ENCODE measurements around the gene ZCCHC13.
A peak's percentile ranks its signal among the peaks of the same experiment; 100 is the strongest.
"Not testable (repeated sequence)": the region's sequence is repeated elsewhere in the genome, so short reads cannot be mapped to it uniquely, and the experiment has no call there.

The ZCCHC13 gene

DNA sequence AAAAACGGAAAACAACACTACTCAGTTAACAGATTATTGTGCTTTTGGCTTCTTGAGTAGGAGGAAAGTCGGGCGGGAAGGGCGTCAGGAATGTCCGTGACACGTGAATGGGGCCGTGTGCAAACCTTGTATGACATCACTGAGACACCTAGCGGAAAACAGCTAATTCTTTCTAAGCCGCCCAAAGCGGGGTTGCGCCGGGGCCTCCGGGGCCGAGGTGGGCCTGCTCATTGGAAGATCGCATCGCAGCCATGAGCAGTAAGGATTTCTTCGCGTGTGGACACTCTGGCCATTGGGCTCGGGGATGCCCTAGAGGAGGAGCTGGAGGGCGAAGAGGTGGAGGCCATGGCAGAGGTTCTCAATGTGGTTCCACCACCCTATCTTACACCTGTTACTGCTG, at the start of gene ZCCHC13:
TSS of gene ZCCHC13 (plus strand) at position 165 of the 400 bp plus-strand sequence. CDS start at position 252, 87 bp downstream.
- DNase-seq (ENCODE audit: low read depth in 3 of 3), result no peak

- not testable (repeated sequence) for DNase-seq (ENCODE audit: low read depth in 3 of 3)
Observed at GRCh38 chrX:74258111-74258510, 45.9 kb upstream of the ZCCHC13 start.

DNA sequence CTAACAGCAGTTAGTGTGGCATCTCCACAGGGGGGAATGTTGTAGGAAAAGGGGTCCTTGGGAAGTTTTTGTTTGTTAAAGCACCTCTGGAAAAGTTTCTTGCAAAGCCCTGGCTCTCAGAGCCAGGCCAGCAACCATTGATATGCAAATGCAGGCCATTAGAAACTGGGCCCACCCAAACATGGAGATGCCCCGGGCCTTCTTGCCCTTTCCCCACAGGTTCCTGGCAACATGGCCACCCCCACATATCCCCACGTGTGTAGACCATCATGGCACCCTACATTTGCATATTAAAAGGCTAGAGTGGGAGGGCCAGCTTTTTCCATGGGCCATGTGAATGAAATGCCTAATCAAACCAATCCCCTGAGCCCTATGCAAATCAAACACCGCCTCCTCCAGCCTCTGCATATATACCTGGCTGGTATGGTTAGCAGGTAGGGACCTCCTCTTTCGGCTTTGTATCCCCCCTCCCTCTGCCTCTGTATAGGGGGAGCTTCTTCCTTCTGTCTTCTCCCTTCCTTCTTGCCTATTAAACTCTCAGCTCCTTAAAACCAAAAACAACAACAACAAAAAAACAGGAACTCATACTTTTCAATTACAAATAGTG, 44.0 kb upstream of the ZCCHC13 start:
- DNase-seq (ENCODE audit: low read depth in 3 of 3), result no peak

DNA sequence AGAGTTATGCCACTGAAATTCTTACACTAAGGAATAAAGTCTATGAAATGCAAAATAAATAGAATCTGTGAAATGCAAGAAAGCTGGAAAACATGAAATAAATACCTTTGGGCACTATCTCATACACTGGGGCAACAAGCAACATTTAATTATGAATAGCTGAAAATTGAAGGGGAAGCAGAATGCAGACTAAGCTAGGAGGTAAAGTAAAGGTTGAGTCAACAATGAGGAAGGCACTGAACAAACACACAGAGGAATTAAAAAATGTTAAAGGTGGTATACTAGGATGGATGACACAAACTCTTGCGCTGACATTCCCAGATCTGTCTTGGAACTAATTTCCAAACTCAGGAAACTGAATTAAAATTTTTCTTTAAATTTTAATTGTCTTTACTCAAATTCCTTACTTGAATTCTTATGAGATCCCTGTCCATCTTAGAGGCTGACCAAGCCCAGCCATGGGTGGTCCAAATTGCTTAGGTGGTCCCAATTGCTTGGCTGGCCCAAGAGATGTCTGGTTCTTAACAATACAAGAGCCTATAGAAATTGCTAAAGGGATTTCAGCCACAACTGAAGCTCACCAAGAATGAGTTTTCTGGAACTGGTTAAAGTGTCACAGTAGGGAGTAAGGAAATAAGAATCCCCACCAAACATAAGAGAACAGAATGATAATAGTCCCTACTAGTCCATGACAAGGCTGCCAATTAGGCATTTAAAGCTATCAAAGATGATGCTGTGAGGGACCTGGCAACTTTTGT, 41.3 kb upstream of the ZCCHC13 start:
- no peak for DNase-seq (ENCODE audit: low read depth in 3 of 3)

- DNase-seq (ENCODE audit: low read depth in 3 of 3), result no peak
Observed at GRCh38 chrX:74270393-74270792, 33.6 kb upstream of the ZCCHC13 start.

- no peak for DNase-seq (ENCODE audit: low read depth in 3 of 3)
Observed at GRCh38 chrX:74272230-74272629, 31.8 kb upstream of the ZCCHC13 start.

GRCh38 chrX:74274516-74274915, 29.5 kb upstream of the ZCCHC13 start:
- DNase-seq (ENCODE audit: low read depth in 3 of 3), result no peak

GRCh38 chrX:74277320-74277719, 26.7 kb upstream of the ZCCHC13 start:
- no peak for DNase-seq (ENCODE audit: low read depth in 3 of 3)

- no peak for DNase-seq (ENCODE audit: low read depth in 3 of 3)
Observed at GRCh38 chrX:74277846-74278245, 26.1 kb upstream of the ZCCHC13 start.

GRCh38 chrX:74280759-74281158, 23.2 kb upstream of the ZCCHC13 start:
- no peak for DNase-seq (ENCODE audit: low read depth in 3 of 3)

DNA sequence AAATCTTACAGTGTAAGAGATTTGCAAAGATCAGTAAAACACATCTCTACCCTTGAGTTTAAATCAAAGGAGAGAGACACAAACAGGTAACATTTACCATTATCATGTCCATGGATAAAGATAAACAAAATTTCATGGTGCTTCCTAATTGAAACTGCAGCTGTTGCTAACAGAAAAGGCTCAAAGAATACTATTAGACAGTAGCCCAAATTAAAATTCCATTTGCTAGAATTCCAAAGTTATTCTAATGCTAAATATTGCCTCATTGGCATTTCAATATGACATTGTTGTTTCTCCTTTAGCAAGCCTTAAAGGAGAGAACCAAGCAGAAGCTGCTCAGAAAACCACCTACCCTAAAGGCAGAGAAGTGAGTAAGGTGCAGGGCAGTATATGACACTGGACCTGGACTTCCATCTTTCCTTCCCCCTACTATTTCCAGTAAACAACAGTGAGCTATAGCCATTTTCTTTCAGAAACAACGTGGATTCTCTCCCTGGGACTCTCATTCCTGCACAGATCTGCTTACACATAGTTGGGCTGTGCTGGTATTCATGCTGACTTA, 19.5 kb upstream of the ZCCHC13 start:
- DNase-seq (ENCODE audit: low read depth in 3 of 3), result no peak

- no peak for DNase-seq (ENCODE audit: low read depth in 3 of 3)
Observed at GRCh38 chrX:74286950-74287740, 16.8 kb upstream of the ZCCHC13 start.

- no peak for DNase-seq (ENCODE audit: low read depth in 3 of 3)
Observed at GRCh38 chrX:74291577-74291963, 12.4 kb upstream of the ZCCHC13 start.

- DNase-seq (ENCODE audit: low read depth in 3 of 3), result peak; percentile 60 to 78 (median 62)
Observed at GRCh38 chrX:74291964-74292807, 11.8 kb upstream of the ZCCHC13 start.

GRCh38 chrX:74292808-74293123, 11.2 kb upstream of the ZCCHC13 start:
- no peak for DNase-seq (ENCODE audit: low read depth in 3 of 3)

DNA sequence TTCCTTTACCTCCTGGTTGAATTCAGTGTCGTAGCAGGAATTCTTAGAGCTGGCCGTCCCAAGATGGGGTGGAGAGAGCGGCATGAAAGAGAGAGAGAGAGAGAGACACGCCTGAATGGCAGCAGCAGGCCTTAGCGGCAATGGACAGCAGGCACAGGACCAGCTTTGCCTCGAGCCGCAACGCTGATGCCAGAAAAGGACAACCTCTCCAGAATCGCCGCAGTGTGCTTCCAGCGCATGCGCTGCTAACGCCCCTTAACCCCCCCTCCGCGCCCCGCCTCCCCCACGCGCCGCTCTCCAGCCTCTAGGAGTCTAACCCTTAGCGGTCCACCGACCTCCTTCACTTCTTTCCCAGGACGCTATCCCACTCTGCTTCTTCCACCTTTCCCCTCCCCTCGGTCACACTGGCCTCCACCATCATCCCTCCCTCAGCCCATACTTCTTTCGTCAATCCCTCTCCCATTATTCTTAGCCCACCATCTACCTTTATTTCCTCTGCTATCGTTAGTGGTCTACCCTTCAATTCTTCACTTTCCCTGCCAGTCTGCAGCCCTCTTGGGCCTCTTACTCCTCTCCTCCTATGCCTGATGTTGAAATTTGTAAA, 10.5 kb upstream of the ZCCHC13 start:
- DNase-seq (ENCODE audit: low read depth in 3 of 3), result peak; percentile 39 to 68 (median 43)

DNA sequence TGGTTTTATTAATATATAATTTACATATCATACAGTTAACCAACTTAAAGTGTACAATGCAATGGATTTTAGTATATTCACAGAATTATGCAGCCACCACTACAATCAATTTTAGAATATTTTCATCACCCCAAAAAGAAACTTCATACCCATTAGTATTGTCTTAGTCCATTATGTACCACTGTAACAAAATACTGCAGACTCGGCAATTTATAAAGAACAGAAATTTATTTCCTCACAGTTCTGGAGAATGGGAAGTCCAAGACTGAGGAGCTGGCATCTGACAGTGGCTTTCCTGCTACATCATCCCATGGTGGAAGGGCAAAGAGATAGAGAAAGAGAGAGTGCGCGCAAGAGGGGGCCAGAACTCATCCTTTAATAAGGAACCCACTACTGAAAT, 8.9 kb upstream of the ZCCHC13 start:
- no peak for DNase-seq (ENCODE audit: low read depth in 3 of 3)

DNA sequence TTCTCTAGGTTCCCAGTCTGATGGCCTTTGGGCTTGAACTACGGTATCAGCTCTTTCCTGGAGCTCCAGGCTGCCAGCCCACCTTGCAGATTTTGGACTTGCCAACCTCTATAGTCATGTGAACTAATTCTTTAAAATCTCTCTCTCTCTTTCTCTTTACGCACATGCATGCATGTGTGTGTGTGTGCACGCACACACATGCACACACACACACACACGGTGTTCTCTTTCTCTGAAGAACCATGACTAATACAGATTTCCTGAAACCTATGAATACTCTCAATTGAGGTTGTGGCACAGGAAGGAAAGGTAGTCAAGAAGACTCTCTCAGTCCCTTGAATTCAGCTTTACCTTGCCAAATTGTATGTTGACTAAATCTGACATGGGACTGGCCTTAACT, 6.2 kb upstream of the ZCCHC13 start:
- no peak for DNase-seq (ENCODE audit: low read depth in 3 of 3)

DNA sequence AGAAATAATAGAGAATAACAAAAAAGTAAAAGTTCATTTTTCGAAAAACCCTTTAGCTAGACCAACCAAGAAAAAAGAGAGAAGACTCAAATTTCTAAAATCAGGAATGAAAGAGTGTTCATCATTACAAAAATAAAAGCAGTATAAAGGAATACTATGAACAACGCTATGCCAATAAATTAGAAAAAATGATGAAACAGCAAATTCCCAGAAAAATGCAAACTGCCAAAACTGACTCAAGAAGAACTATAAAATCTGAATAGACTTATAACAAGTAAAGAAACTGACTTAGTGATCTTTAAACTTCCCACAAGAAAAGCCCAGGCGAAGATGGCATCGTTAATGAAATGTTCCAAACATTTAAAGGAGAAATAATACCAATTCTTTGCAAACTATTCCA, 3.1 kb upstream of the ZCCHC13 start:
- no peak for DNase-seq (ENCODE audit: low read depth in 3 of 3)

DNA sequence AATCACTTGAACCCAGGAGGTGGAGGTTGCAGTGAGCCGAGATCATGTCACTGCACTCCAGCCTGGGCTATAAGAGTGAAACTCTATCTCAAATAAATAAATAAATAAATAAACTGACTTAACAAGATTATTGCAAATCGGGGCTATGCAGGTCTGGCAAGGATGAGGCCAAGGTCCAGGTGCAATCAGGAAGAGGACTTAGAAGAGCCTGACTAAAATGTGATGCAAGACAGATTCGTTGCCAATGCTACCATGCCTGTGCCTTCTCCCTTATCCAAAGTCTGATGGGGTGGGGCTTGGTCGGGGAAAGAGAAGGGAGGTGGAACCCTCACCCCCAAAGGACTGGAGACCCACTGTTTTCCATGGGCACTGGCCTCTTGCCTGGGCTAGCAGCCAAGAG, 14.7 kb downstream of the ZCCHC13 start:
- no peak for DNase-seq (ENCODE audit: low read depth in 3 of 3)

- not testable (repeated sequence) for DNase-seq (ENCODE audit: low read depth in 3 of 3)
Observed at GRCh38 chrX:74319321-74319720, 15.3 kb downstream of the ZCCHC13 start.

Measured in stimulated activated CD4-positive, alpha-beta T cell treated with anti-CD3 and anti-CD28 coated beads, TNF-alpha, amount 100 ng/mL, for 24 hours (primary cell).